GM21619 (cell line): ENCODE results near the gene FAM107A.

Experiments
- ATAC-seq: cut with Tn5 transposase; IDR thresholded peaks from one replicate; pipeline ENCODE4 v1.9.1; 2021; ENCODE audit not compliant: unreplicated experiment

The FAM107A gene

GRCh38 chr3:58594117-58594516, 16.9 kb upstream of the FAM107A start:
- no peak for ATAC-seq

DNA sequence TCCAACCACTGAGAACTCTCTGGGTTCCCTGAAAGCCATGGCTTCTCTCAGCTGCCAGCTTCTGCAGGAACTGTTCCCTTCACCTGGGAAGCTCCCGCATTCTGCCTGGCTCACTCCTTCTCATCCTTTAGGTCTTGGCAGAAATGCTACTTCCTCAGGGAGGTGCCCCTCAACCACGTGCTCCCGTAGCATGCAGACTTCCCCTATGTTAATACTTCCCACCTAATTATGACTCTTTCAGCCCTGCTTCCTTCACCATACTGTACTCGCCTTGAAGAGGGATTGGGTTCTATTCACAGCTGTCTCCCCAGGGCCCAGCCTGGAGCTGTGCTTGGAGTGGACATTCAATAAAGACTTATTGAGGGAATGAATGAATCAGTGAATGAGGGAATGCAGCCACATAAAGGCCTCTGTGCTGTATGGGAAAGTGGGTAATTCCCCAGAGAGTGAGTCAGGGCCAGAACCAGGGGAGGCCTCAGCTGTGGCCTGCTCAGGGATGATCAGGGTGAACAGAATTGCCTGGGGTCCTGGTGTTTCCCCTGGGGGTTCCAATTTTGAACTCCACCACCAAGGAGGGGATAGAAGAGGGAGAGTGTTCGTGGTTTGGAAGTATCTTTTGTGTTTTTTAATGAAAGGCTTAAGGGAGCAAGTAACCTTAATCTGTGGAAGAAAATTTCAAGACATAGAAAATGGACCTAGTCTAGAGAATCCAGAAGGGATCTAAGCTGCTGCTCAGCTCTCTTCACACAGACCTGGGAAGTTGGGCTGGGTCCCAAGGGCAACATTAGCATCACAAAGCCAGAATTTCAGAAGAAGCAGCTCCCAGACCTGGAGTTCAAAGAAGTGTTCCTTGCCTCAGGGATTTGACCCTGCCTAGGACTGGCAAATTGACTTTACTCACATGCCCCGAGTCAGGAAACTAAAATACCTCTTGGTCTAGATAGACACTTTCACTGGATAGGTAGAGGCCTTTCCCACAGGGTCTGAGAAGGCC, 14.6 kb upstream of the FAM107A start:
- no peak for ATAC-seq

GRCh38 chr3:58588030-58588614, 10.9 kb upstream of the FAM107A start:
- no peak for ATAC-seq

GRCh38 chr3:58586776-58587192, 9.6 kb upstream of the FAM107A start:
- no peak for ATAC-seq

DNA sequence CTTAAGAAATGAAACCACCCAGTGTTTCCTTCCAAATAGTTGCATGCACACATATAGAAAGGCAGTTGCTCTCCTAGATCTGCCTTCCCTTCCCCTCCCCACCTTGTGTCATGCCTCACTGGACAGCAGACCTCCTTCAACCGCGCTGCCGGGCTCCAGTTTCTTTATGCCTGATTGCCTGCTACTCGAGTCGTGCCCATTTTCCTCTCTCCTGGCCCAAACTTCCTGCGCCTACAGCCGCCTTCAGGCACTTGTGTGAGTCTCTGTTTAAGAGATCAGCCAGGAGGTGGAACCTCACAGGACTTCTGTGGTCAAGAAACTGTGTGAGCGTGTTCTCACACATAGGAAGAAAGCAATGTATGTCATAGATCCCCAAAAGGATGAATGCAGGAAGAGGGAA, 8.8 kb upstream of the FAM107A start:
- ATAC-seq = no peak

DNA sequence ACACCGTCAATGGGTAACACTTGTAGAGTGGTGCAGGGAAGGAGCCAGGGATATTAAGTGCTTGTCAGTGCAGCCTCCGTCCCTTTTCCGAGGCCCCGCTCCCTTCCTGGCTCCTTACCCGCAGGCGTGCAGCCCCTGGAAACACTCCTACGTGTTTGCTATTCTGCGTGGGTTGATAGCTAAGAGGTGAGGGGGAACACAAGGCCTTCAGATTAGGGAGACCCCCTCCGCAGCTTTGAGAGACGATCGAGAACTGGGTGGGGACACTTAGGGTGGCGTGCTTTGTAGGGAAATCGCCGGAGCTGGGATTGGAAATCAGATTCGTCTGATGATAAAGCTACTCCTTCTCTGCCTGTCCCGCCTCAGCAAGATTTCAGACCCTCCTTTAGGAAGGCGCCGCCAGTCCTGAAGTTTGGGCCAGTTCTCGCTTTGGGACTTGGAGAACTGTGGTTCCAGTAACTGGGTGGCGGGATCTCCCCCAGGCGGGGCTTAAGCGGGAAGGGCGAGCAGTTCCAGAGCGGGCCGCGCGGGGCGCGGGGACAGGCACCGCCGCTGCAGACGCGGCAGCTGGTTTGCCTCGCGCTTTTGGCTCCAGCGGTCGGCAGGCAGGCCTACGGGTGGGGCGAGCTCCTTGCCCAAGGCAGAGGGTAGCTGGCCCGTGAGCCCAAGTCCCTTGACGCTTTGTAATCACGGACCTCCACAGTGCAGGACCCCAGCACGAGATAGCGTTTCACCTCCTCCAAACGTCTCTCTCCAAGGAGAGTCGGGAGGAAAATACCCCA, 8.0 kb upstream of the FAM107A start:
- ATAC-seq = peak; percentile 88

- ATAC-seq = no peak
Measured at GRCh38 chr3:58584690-58585004, 7.5 kb upstream of the FAM107A start.

- ATAC-seq = no peak
Measured at GRCh38 chr3:58581328-58582091, 4.3 kb upstream of the FAM107A start.

- no peak for ATAC-seq
Measured at GRCh38 chr3:58580826-58581327, 3.7 kb upstream of the FAM107A start.

GRCh38 chr3:58578873-58579272, 1.7 kb upstream of the FAM107A start:
- no peak for ATAC-seq

- ATAC-seq = no peak
Measured at GRCh38 chr3:58576716-58577115, 475 bp downstream of the FAM107A start.

- no peak for ATAC-seq
Measured at GRCh38 chr3:58575971-58576652, 1.1 kb downstream of the FAM107A start.

DNA sequence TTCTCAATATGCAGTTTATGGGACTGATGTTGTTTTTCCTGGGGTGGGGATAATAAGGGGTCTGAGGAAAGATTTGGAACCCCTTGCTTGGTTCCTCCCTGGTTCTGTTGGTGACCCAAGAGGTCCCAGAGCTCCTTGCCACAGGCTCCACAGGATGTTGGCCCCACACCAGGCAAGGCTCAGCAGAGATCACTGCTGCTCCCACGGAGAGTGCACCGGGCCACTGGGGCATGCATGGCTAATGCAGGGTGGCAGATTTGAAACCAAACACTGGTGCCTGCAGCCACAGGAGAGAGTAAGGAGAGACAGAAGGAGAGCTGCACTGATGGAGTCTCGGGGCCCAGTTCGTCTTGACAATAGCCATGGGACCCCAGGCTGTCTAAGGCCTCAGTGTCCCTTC, 2.5 kb downstream of the FAM107A start:
- no peak for ATAC-seq

- no peak for ATAC-seq
Measured at GRCh38 chr3:58574106-58574505, 3.1 kb downstream of the FAM107A start.

GRCh38 chr3:58573640-58574039, 3.6 kb downstream of the FAM107A start:
- ATAC-seq = no peak

DNA sequence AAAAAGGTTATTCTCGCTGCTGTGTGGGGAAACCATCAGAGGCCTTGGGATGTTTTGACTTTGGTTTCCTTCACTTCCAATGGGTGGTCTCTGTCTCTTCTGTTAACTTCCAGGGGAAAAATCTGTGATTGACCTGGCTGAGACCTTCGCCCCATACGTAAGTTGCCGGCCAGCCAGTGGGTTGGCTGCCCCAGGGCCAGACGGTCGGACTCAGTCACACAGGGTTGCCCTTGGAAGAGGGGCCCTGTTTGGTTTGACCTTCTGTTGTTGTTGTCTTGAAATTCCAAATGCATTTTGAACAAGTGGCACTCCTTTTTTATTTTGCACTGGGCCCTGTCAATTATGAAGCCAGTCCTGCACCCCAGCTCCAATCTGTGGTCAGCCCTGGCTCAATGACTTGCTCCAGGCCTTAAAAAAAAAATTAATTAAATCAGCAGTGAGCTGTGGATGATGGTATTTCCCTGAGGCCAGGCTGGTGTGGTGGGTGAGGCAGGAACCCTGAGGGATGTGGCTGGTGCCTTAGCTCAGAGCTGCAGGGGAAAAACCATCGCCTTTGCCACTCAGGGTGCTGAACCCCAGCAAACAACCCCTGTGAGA, 4.5 kb downstream of the FAM107A start:
- ATAC-seq = no peak

DNA sequence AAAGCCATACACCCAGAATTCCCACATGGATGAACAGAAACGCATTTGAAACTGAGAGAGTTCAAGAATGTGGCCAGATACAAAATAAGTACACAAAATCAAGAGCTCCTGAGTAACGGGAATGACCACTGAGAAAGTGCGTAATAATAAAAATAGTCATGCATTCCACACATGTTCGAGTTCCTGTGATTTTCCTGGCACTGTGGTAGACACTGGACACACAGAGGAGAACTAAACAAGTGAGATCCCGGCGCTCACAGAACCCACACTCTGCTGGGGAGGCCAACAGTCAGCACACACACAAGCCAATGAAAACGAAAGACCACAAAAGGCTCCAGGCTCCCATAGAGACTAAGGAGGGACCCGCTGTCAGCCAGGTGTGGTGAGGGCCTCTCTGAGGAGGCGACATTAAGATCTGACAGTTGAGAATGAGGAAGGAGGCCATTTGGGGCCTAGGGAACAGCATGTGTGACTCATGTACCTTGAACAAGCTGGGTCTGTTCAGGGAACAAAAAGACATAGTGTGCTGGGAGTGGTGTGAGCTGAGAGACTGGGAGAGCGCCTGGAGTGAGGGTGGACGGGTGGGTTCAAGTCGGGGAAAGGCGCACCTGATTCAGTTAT, 5.1 kb downstream of the FAM107A start:
- ATAC-seq = no peak

GRCh38 chr3:58570851-58571250, 6.3 kb downstream of the FAM107A start:
- no peak for ATAC-seq

DNA sequence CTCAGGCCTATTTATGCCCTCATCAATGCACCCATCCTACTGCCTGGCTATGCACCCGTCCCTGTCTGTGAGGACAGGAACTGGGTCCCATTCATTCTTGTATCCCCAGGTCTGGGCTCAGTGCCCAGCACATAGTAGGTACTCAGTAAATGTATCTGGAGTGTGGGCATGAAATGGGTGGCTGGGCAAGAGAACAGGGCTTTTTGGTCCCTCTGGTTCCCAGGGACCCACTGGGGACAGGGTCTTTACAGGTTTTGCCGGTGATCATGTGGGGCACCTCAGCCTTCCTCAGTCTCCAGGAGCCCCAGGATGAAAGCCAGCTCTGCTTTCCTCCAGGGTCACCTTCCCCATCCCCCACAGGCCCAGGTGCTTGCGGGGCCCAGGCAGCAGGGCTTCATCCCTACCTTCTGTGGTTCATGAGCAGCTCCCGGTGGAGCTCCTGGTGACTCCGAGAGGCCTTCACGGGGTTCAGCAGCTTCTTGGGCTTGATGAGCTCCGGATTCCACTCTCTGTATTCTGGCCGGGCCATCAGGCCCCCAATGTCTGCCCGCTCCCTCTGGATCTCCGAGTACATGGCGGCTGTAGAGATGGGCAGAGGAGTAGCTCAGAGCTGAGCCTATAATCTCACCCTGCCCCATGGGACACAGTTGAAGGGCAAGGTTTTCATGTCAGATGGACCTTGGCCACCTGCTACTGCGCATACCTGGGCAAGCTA, 7.7 kb downstream of the FAM107A start:
- no peak for ATAC-seq
